Neutrophil (primary cell): ENCODE results near the gene CCND2.

Source experiments
- H3K27ac ChIP-seq: fragments of 200-600 bp; sonication (generic); 2 replicates; pipeline ENCODE4 v1.5.1; 2016; ENCODE audit warnings: mild to moderate bottlenecking, moderate library complexity
- H3K27me3 ChIP-seq: fragments of 200-600 bp; sonication (generic); 2 replicates; pipeline ENCODE4 v1.6.0; 2016; ENCODE audit warnings: mild to moderate bottlenecking
- H3K36me3 ChIP-seq: fragments of 200-600 bp; sonication (generic); 2 replicates; pipeline ENCODE4 v1.5.1; 2017
- H3K4me1 ChIP-seq, 2 experiments: fragments of 200-600 bp in 1 of 2; sonication (generic) in 1 of 2; 1 replicate in 1 of 2; 2 replicates in 1 of 2; pipeline versions ENCODE4 v1.5.1 to v1.6.1; 2013 to 2016; ENCODE audit warnings: low read depth in 1 of 2, low read length in 1 of 2, mild to moderate bottlenecking in 1 of 2, moderate library complexity in 1 of 2; ENCODE audit not compliant: control insufficient read depth in 1 of 2, insufficient read depth in 1 of 2
- H3K4me3 ChIP-seq, 2 experiments: fragments of 200-600 bp in 1 of 2; sonication (generic) in 1 of 2; 1 replicate in 1 of 2; 2 replicates in 1 of 2; pipeline ENCODE4 v1.5.1; 2013 to 2016; ENCODE audit warnings: low read depth in 1 of 2, low read length in 1 of 2, mild to moderate bottlenecking in 1 of 2, moderate library complexity in 1 of 2
- H3K9me3 ChIP-seq: fragments of 200-600 bp; sonication (generic); 2 replicates; pipeline ENCODE4 v1.5.1; 2016
- CTCF ChIP-seq: fragments of 200-600 bp; sonication (generic); IDR thresholded peaks from 2 replicates; pipeline ENCODE4 v1.5.1; 2016; ENCODE audit warnings: antibody characterized with exemption

CCND2 gene

GRCh38 chr12:4266990-4267389 lies 6.6 kb upstream of the CCND2 start:
- H3K4me1 ChIP-seq: peaks cover 30 to 31% of the 10 kb centered on the region in 2 experiments
- peaks cover 30% of the 10 kb centered on the region for H3K27me3 ChIP-seq
- no peak overlapping the region for H3K4me3 ChIP-seq
- H3K9me3 ChIP-seq: no peaks in the 10 kb centered on the region
- no peak overlapping the region for H3K27ac ChIP-seq
- H3K36me3 ChIP-seq: no peaks in the 10 kb centered on the region
- no peak for TF ChIP-seq CTCF

- no peak overlapping the region for H3K27ac ChIP-seq
- no peak overlapping the region for H3K4me3 ChIP-seq
- H3K36me3 ChIP-seq: no peaks in the 10 kb centered on the region
- TF ChIP-seq CTCF: no peak
- H3K4me1 ChIP-seq: peaks cover 37 to 39% of the 10 kb centered on the region in 2 experiments
- H3K9me3 ChIP-seq: no peaks in the 10 kb centered on the region
- H3K27me3 ChIP-seq: peaks cover 30% of the 10 kb centered on the region
Observed at GRCh38 chr12:4267704-4268328, 5.7 kb upstream of the CCND2 start.

- Histone ChIP-seq H3K27me3 (peaks cover 30% of the 10 kb centered on the region), H3K36me3 (no peaks in the 10 kb centered on the region), H3K4me3 (peak overlapping the region; percentile 91 to 94), H3K4me1 (peaks cover 44 to 46% of the 10 kb centered on the region in 2 experiments), H3K27ac (peak overlapping the region; percentile 82), H3K9me3 (no peaks in the 10 kb centered on the region)
- no peak for TF ChIP-seq CTCF
Observed at GRCh38 chr12:4268329-4269181, 5.0 kb upstream of the CCND2 start.

GRCh38 chr12:4269279-4269991 lies 4.1 kb upstream of the CCND2 start:
- peaks cover 30% of the 10 kb centered on the region for H3K27me3 ChIP-seq
- H3K4me1 ChIP-seq: peaks cover 46 to 53% of the 10 kb centered on the region in 2 experiments
- H3K9me3 ChIP-seq: no peaks in the 10 kb centered on the region
- H3K36me3 ChIP-seq: no peaks in the 10 kb centered on the region
- H3K4me3 ChIP-seq: peak overlapping the region; percentile 91 to 94
- TF ChIP-seq CTCF: peak; percentile 59
- peak overlapping the region; percentile 82 for H3K27ac ChIP-seq

GRCh38 chr12:4270016-4270830 lies 3.3 kb upstream of the CCND2 start:
- no peaks in the 10 kb centered on the region for H3K36me3 ChIP-seq
- peaks cover 30% of the 10 kb centered on the region for H3K27me3 ChIP-seq
- peaks cover 47 to 56% of the 10 kb centered on the region in 2 experiments for H3K4me1 ChIP-seq

More at GRCh38 chr12:4270016-4270830, 3.3 kb upstream of the CCND2 start:
- Histone ChIP-seq H3K4me3 (peak overlapping the region; percentile 91 to 94), H3K9me3 (no peaks in the 10 kb centered on the region), H3K27ac (peak overlapping the region; percentile 82)
- no peak for TF ChIP-seq CTCF
